ENCODE results near the gene SESN3.
"Not testable (repeated sequence)": the region's sequence is repeated elsewhere in the genome, so short reads cannot be mapped to it uniquely, and the experiment has no call there.

SESN3 gene

GRCh38 chr11:95256321-95256779 lies 25.3 kb upstream of the SESN3 start:
- no peak for TF ChIP-seq CTCF (IDR thresholded peaks at IDR 0.05; ENCODE audit: control extremely low read depth, extremely low read depth, low read depth, missing control alignments)
- no peak for DNase-seq (ENCODE audit: extremely low spot score)
- POLR2A ChIA-PET, result no interaction called here
- CTCF ChIA-PET, result interaction anchor here (1.1 to 1.5 kb wide), 5 partner anchors 9 to 507 kb away, joined by 3 to 4 read pairs (median 4); no protein-coding TSS in a partner anchor

- POLR2A ChIA-PET, result interaction anchor here (2.8 kb wide), 1 partner anchor 24 kb away, joined by 10 read pairs; the partner anchor contains the start of gene SESN3
- no peak for TF ChIP-seq CTCF (IDR thresholded peaks at IDR 0.05; ENCODE audit: control extremely low read depth, extremely low read depth, low read depth, missing control alignments)
- CTCF ChIA-PET, result interaction anchor here (1.0 to 3.2 kb wide), 14 partner anchors 10 to 508 kb away, joined by 3 to 18 read pairs (median 4); no protein-coding TSS in a partner anchor
- no peak for DNase-seq (ENCODE audit: extremely low spot score)
Measured at GRCh38 chr11:95255251-95256145, 24.5 kb upstream of the SESN3 start.

GRCh38 chr11:95254716-95255115 lies 23.7 kb upstream of the SESN3 start:
- no peak for TF ChIP-seq CTCF (IDR thresholded peaks at IDR 0.05; ENCODE audit: control extremely low read depth, extremely low read depth, low read depth, missing control alignments)
- ChIA-PET CTCF (interaction anchor here (0.7 to 3.2 kb wide), 14 partner anchors 10 to 451 kb away, joined by 3 to 18 read pairs (median 4); partner anchors contain the start of gene SESN3), POLR2A (interaction anchor here (2.8 kb wide), 1 partner anchor 24 kb away, joined by 10 read pairs; the partner anchor contains the start of gene SESN3)
- DNase-seq (ENCODE audit: extremely low spot score), result no peak

- peak; percentile 70 for DNase-seq (ENCODE audit: extremely low spot score)
Measured at GRCh38 chr11:95254131-95254704, 23.2 kb upstream of the SESN3 start.

GRCh38 chr11:95253141-95253540 lies 22.1 kb upstream of the SESN3 start:
- ChIA-PET CTCF (interaction anchor here (0.7 to 3.2 kb wide), 9 partner anchors 8 to 453 kb away, joined by 3 to 18 read pairs (median 3); partner anchors contain the start of gene SESN3), POLR2A (interaction anchor here (2.8 kb wide), 1 partner anchor 22 kb away, joined by 10 read pairs; the partner anchor contains the start of gene SESN3)
- no peak for TF ChIP-seq CTCF (IDR thresholded peaks at IDR 0.05; ENCODE audit: control extremely low read depth, extremely low read depth, low read depth, missing control alignments)
- DNase-seq (ENCODE audit: extremely low spot score), result no peak

More at GRCh38 chr11:95254131-95254704, 23.2 kb upstream of the SESN3 start:
- POLR2A ChIA-PET, result interaction anchor here (0.8 to 2.8 kb wide), 2 partner anchors 23 to 1081 kb away, joined by 3 to 10 read pairs; partner anchors contain the start of gene SESN3
- CTCF ChIA-PET, result interaction anchor here (0.7 to 3.2 kb wide), 18 partner anchors 10 to 451 kb away, joined by 3 to 18 read pairs (median 4); partner anchors contain the start of gene SESN3
- TF ChIP-seq CTCF (IDR thresholded peaks at IDR 0.05; ENCODE audit: control extremely low read depth, extremely low read depth, low read depth, missing control alignments), result no peak

- no peak for TF ChIP-seq CTCF (IDR thresholded peaks at IDR 0.05; ENCODE audit: control extremely low read depth, extremely low read depth, low read depth, missing control alignments)
- ChIA-PET CTCF (interaction anchor here (0.9 to 3.2 kb wide), 7 partner anchors 8 to 453 kb away, joined by 3 to 18 read pairs (median 6); partner anchors contain the start of gene SESN3), POLR2A (no interaction called here)
- no peak for DNase-seq (ENCODE audit: extremely low spot score)
Measured at GRCh38 chr11:95252586-95252985, 21.6 kb upstream of the SESN3 start.

- DNase-seq (ENCODE audit: extremely low spot score); POLR2A ChIA-PET: not testable (repeated sequence)
- CTCF ChIA-PET, result interaction anchor here (1.9 to 2.1 kb wide), 2 partner anchors 19 to 454 kb away, joined by 6 to 9 read pairs; no protein-coding TSS in a partner anchor
Measured at GRCh38 chr11:95251896-95252295, 20.9 kb upstream of the SESN3 start.

Data from GM10248 (cell line).